OCI-M2 (cell line): ENCODE data around the gene TRIP12.
"Not testable (repeated sequence)": the region's sequence is repeated elsewhere in the genome, so short reads cannot be mapped to it uniquely, and the experiment has no call there.

Experiments
- DNase-seq: peaks from one replicate; lab custom pipeline; 2025; ENCODE audit not compliant: unreplicated experiment; lab: John Stamatoyannopoulos, UW

Gene TRIP12

GRCh38 chr2:229725716-229726574, 195.9 kb downstream of the TRIP12 start:
- DNase-seq, result no peak

- not testable (repeated sequence) for DNase-seq
Measured at GRCh38 chr2:229723192-229723591, 198.6 kb downstream of the TRIP12 start.

- DNase-seq, result no peak
Measured at GRCh38 chr2:229719926-229720647, 201.7 kb downstream of the TRIP12 start.

GRCh38 chr2:229718057-229718456, 203.8 kb downstream of the TRIP12 start:
- DNase-seq, result no peak

- DNase-seq, result no peak
Measured at GRCh38 chr2:229715895-229716507, 205.8 kb downstream of the TRIP12 start.

GRCh38 chr2:229714736-229715541, 206.9 kb downstream of the TRIP12 start:
- no peak for DNase-seq

- DNase-seq, result no peak
Measured at GRCh38 chr2:229714080-229714735, 207.6 kb downstream of the TRIP12 start, which contains the start of gene DNER. Gene DNER (minus strand): TSS chr2:229714555. CDS start chr2:229714423, 132 bp downstream.
